Progenitor cell of endocrine pancreas (in vitro differentiated cells): ENCODE data around the gene ACSF3. TPM values are rescaled to one million over a fixed set of nuclear protein-coding genes. Genes with fewer than 3 reads are reported as not detected.
A peak's percentile ranks its signal among the peaks of the same experiment; 100 is the strongest.

ENCODE experiments used
- DNase-seq: peaks from one replicate; pipeline ENCODE4 v3.0.0; 2021; ENCODE audit warnings: low spot score; ENCODE audit not compliant: unreplicated experiment
- H3K27ac Mint-ChIP-seq: 2 replicates; pipeline ENCODE4 v1.8.0; 2021; ENCODE audit warnings: mild to moderate bottlenecking, moderate library complexity, mixed read lengths
- H3K27me3 Mint-ChIP-seq: 2 replicates; pipeline ENCODE4 v1.8.0; 2021; ENCODE audit warnings: mixed read lengths
- H3K36me3 Mint-ChIP-seq: 2 replicates; pipeline ENCODE4 v1.8.0; 2022; ENCODE audit warnings: mixed read lengths; ENCODE audit not compliant: insufficient read depth
- H3K4me1 Mint-ChIP-seq: 2 replicates; pipeline ENCODE4 v1.8.0; 2021; ENCODE audit warnings: low read depth, mixed read lengths
- H3K4me3 Mint-ChIP-seq: 2 replicates; pipeline ENCODE4 v1.8.0; 2021; ENCODE audit warnings: low read depth, mild to moderate bottlenecking, moderate library complexity, mixed read lengths
- H3K9me3 Mint-ChIP-seq: 2 replicates; pipeline ENCODE4 v1.8.0; 2021; ENCODE audit warnings: low read depth, mixed read lengths
- total RNA-seq: library from RNA; stranded (reverse); gene quantifications from 2 replicates; pipeline ENCODE4 v1.2.1, GENCODE V29; 2021
- TF ChIP-seq, protein P1 (sequence below): fragments of 200-600 bp; sonication (generic); IDR thresholded peaks from one replicate; pipeline ENCODE4 v1.5.0; 2021; ENCODE audit warnings: antibody characterized with exemption, mild to moderate bottlenecking; ENCODE audit not compliant: unreplicated experiment

The ACSF3 gene
- total RNA-seq, 1 donor from 2014 or later: 31.3 TPM

DNA sequence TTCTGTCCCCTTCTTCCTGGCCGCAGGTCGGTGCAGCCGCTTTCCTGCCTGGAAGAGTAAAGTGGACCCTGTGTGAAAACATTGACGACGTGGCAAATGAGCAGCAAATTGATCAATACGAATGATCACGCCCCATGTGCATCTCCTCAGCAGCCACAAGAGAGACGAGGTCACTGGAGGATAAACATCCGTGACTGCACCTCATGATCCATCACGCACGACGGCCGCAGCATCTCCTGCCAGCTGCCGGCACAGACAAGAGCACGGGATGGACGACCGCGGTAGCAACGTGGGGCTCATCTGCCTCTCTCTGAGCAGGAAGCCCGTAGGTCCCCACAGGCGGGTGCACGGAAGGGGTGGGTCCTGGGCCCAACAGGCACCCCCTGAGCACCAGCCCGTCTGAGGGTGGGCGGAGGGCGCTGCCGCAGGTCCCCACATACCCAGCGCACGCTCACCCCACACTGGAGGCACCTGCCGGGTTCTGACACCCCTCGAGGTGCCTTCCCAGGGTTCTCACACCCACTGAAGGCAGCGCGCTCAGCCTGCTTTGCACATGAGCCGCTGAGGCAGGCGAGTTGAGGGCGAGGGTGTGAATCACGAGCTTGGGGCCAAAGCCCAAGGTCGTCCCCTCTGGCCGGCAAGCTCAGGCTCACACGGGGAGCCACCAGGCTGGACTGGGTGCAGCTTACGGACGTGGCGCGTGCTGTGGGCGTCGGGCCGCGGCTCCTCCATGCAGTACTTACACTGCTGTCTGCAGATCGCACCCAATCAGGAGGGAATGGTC, 65.6 kb downstream of the ACSF3 start:
- Mint-ChIP-seq H3K4me3 (no peak overlapping the region), H3K36me3 (no peaks in the 10 kb centered on the region), H3K4me1 (peaks cover 2% of the 10 kb centered on the region), H3K9me3 (no peaks in the 10 kb centered on the region), H3K27ac (peak overlapping the region; percentile 41), H3K27me3 (peaks cover 5% of the 10 kb centered on the region)
- no peak for DNase-seq
- TF ChIP-seq, protein P1, sequence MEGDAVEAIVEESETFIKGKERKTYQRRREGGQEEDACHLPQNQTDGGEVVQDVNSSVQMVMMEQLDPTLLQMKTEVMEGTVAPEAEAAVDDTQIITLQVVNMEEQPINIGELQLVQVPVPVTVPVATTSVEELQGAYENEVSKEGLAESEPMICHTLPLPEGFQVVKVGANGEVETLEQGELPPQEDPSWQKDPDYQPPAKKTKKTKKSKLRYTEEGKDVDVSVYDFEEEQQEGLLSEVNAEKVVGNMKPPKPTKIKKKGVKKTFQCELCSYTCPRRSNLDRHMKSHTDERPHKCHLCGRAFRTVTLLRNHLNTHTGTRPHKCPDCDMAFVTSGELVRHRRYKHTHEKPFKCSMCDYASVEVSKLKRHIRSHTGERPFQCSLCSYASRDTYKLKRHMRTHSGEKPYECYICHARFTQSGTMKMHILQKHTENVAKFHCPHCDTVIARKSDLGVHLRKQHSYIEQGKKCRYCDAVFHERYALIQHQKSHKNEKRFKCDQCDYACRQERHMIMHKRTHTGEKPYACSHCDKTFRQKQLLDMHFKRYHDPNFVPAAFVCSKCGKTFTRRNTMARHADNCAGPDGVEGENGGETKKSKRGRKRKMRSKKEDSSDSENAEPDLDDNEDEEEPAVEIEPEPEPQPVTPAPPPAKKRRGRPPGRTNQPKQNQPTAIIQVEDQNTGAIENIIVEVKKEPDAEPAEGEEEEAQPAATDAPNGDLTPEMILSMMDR: no peak

DNA sequence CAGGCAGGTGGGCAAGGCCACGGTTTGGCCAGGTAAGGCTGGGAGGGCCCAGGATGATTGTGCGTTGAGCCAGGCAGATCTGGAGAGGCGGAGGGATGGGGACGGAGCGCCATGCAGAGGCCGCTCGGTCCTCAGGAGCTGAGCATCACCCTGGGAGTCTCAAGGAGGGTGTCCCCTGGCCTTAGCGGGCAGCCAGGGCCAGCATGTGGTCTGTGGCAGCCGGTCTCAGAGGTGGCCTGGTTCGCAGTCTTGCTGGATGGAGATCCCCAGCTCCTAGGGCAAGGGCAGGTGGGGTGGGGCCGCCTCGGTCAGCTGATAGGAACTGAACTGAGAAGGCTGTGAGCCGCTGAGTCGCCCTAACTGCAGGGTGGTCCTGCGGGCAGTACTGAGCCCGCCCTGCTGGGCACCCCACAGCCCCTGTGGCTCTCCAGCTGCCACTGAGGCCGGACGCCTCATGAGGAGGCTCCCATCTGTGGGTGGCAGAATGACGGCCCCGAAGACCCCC, 66.2 kb downstream of the ACSF3 start:
- TF ChIP-seq, protein P1: no peak
- no peak for DNase-seq
- H3K27ac Mint-ChIP-seq: no peak overlapping the region
- peaks cover 5% of the 10 kb centered on the region for H3K27me3 Mint-ChIP-seq
- no peaks in the 10 kb centered on the region for H3K9me3 Mint-ChIP-seq
- no peaks in the 10 kb centered on the region for H3K36me3 Mint-ChIP-seq
- peaks cover 4% of the 10 kb centered on the region for H3K4me1 Mint-ChIP-seq
- no peak overlapping the region for H3K4me3 Mint-ChIP-seq

DNA sequence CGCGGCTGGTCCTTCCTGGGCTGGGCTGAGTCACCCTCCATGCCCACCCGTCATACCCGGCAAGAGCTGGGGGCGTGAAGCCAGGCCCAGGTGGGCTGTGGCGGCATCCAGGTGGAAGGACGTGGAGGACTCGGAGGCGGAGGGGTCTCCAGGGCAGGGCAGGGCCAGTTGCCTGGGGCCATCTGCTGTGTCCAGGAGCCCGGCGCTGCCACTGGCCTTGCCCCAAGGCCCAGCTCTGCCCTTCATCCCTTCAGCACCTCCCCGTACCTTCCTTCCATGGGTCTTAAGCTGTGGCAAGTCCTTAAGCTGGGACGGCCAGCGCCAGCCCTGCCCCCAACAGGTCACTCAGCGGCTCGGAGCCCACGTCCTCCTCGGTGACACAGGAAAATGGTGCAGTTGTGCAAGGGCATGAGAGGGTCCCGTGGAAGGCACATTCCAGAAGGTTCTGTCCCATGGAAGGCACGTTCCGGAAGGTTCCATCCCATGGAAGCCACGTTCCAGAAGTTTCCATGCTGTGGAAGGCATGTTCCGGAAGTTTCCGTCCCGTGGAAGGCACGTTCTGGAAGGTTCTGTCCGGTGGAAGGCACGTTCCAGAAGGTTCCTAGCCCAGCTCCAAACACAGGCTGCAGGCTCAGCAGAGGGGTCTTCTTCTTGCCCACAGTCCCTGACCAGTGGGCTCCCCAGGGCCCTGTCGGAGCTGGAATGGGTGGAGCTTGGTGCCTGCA, 67.5 kb downstream of the ACSF3 start:
- no peak overlapping the region for H3K27ac Mint-ChIP-seq
- TF ChIP-seq, protein P1: no peak
- no peak overlapping the region for H3K4me3 Mint-ChIP-seq
- DNase-seq: no peak
- peaks cover 5% of the 10 kb centered on the region for H3K27me3 Mint-ChIP-seq
- H3K9me3 Mint-ChIP-seq: no peaks in the 10 kb centered on the region
- H3K36me3 Mint-ChIP-seq: no peaks in the 10 kb centered on the region
- peaks cover 4% of the 10 kb centered on the region for H3K4me1 Mint-ChIP-seq

DNA sequence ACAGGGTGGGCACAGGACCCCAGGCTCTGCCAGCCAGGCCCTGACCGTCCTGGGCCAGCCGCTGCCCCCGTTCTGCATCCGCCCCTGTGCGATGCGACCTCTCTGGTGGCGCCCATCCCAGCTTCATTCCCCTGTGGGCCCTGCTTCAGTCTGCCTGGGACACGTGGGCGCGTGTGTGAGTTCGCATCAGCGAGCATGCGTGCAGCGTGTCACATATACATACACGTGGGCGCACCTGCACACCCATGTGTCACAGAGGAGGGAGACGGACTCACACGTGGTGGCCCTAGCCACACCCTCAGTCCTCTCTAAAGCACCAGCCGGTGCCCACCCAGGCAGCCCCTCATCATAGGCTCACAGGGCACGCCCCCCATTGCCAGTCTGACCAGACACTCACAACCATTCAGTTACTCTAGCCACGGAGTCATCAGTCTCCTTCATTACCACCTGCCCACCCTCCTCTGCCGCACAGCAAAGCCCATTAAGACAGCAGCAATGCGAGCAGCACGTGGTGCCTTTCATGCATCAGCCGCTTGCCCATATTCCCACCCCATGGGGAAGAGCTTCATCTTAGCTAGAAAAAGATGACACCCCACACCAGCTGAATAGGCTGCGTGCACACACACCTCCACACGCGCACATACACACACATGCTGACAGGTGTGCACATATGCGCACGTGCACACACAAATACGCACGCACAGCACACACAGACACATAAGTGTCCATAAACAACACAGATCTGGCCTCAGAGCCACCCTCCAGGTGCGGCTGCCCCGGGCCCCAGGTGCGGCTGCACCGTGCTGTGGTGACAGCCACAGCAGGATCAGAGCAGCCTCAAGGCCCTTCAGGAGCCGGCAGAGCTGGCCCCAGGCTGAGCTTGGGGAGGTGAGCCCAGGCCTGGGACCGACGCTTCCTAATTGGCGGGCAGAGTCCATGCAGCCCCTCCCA, 68.4 kb downstream of the ACSF3 start:
- peaks cover 5% of the 10 kb centered on the region for H3K27me3 Mint-ChIP-seq
- no peak for DNase-seq
- H3K9me3 Mint-ChIP-seq: no peaks in the 10 kb centered on the region
- no peak overlapping the region for H3K27ac Mint-ChIP-seq
- TF ChIP-seq, protein P1: no peak
- peaks cover 4% of the 10 kb centered on the region for H3K4me1 Mint-ChIP-seq
- no peaks in the 10 kb centered on the region for H3K36me3 Mint-ChIP-seq
- no peak overlapping the region for H3K4me3 Mint-ChIP-seq
